AG09309 (cell line): ENCODE data around the gene DNAH10.

Experiments used
- DNase-seq: peaks from one replicate; pipeline ENCODE4 v3.0.0-alpha.2; 2010; ENCODE audit warnings: low read depth
- H3K4me3 ChIP-seq: 2 replicates; pipeline ENCODE4 v1.5.1; 2011; ENCODE audit warnings: mild to moderate bottlenecking, low read depth, low read length, moderate library complexity; ENCODE audit not compliant: control insufficient read depth
- TF ChIP-seq, protein P1 (sequence below): IDR thresholded peaks from 2 replicates; pipeline ENCODE4 v1.5.1; 2011; ENCODE audit warnings: mild to moderate bottlenecking, low read depth, low read length, inconsistent platforms; ENCODE audit not compliant: insufficient read depth, control insufficient read depth; ENCODE audit errors: missing control alignments

DNAH10 gene

DNA sequence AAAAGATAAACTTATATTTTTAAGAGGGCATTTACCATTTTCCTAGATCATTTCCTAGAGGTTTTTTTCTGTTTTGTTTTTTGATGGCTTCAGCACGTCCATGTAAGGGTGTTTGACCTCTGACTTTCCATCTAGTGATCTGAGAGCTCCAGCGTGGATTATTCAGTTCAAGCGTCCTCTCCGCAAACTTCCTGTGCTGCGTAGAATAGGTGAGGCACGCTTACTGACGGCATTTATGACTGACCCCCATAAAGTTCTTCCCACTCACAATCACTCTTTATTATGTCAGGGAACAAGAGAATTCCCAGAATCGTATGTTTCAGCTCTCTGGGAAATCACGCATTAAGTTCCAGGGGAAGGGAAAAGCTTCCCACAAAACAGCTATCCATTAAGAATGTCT, 194.1 kb downstream of the DNAH10 start:
- no peak overlapping the region for H3K4me3 ChIP-seq
- DNase-seq = no peak
- TF ChIP-seq, protein P1, sequence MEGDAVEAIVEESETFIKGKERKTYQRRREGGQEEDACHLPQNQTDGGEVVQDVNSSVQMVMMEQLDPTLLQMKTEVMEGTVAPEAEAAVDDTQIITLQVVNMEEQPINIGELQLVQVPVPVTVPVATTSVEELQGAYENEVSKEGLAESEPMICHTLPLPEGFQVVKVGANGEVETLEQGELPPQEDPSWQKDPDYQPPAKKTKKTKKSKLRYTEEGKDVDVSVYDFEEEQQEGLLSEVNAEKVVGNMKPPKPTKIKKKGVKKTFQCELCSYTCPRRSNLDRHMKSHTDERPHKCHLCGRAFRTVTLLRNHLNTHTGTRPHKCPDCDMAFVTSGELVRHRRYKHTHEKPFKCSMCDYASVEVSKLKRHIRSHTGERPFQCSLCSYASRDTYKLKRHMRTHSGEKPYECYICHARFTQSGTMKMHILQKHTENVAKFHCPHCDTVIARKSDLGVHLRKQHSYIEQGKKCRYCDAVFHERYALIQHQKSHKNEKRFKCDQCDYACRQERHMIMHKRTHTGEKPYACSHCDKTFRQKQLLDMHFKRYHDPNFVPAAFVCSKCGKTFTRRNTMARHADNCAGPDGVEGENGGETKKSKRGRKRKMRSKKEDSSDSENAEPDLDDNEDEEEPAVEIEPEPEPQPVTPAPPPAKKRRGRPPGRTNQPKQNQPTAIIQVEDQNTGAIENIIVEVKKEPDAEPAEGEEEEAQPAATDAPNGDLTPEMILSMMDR = no peak

DNA sequence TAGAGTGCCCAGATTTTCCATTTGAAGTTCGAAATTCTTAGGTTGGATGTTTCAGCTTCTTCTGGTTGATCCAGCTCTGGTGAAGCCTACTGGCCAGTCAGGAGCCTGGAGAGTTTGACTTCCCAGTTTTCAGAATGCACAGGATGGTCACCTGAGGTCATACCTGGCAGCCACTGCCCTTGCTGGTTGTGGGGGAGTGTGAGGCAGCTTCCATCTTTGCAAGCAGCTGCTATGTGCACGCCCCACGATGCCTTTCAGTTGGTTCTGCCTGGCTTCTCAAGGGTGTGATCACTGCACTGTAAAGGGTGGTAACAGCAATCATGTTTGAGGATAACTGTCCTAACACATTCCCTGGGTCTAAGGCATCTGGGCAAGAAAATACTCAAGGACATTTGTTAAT, 195.1 kb downstream of the DNAH10 start:
- no peak overlapping the region for H3K4me3 ChIP-seq
- TF ChIP-seq, protein P1 = no peak
- no peak for DNase-seq

DNA sequence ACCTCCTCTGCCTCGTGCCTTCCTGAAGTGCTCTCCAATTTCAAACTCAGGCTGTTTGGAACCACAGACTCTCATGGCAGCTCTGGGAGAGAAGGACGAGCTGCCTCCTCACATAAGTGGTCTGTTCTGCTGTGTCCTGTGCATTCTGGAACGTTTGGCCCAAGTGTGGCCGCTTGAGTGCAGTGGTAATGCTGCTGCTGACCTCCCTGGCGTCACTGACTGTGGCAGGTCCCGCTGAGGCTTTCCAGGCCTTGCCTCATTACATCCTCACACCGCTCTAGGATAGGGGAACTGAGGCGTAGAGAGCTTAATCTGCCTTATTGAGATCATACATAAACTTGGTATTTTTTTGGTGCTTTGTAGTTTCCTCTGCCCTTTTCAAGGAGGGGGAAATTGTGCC, 196.4 kb downstream of the DNAH10 start:
- no peak overlapping the region for H3K4me3 ChIP-seq
- TF ChIP-seq, protein P1 = no peak
- no peak for DNase-seq

DNA sequence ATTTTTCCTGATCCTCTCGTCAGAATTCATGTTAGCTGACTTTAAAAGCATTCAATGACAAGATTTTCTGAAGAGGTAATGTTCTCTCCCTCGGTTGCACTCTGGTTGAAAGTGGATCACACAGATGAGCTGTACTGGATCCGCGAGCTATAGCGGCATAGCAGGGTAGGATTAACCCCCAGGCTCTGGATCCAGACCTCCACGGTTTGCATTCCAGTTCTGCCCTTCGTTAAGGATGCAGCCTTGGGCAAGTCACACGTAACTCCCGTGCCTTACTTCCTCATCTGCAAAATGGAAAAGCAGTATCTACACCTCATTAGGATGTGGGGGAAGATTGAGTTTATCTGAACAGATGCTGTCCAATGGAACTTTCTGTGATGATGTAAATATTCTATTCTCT, 196.8 kb downstream of the DNAH10 start:
- H3K4me3 ChIP-seq = no peak overlapping the region
- TF ChIP-seq, protein P1 = no peak

DNA sequence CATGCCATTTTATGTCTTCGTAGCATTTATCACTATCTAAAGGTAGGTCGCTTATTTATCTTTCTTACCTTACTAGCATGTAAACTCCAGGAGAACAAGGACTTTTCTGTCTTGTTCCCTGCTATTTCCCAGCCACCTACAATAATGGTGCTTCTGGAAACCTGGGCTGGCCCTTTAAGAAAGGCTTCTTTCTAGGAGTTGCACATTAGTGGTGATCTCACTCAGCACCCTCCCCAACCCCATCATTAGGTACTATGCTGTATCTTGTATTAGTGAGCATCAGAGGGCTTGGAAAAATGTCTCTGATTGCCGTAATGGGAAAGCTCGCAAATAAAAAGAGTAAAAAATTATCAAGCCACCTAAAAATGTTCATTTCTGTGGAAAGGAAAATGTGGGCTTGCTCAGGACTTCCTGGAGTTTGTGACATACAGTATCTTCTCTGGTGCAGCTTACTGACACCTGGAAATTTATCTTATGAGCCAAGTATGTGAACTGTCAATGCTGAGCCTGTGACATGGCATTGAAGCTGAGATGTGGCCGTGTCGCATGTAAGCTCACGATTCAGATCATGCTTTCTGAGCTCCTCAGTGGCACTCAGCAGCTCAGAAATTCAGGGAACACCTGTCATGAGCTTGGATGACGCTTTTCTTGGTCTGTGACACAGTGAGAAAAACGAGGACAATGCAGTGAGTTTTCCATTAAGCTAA, 198.1 kb downstream of the DNAH10 start:
- TF ChIP-seq, protein P1 = no peak
- no peak for DNase-seq
- no peak overlapping the region for H3K4me3 ChIP-seq

More for the DNA sequence above, 196.8 kb downstream of the DNAH10 start:
- no peak for DNase-seq

DNA sequence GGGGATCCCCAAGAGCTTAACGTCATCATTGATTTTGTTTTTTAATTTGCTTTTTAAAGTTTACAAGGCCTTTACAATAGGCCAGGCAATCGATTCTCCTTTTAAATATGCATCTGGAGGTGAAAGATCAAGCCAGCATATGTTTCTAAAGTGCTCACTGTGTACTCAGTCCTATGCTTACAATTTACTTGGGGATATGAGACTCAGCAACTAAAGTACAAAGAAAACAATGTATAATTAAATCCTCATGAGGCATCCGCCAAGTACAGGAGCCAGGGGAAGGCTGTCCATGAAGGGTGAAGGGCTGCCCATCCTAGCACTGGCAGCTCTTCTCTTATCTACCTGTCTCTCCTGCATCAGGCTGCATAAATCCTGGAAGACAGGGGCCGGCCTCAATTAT, 198.8 kb downstream of the DNAH10 start:
- TF ChIP-seq, protein P1 = no peak
- H3K4me3 ChIP-seq = no peak overlapping the region
- no peak for DNase-seq
